Smooth muscle cell (in vitro differentiated cells): ENCODE data around the gene ISL2. TPM values are rescaled to one million over a fixed set of nuclear protein-coding genes. Genes with fewer than 3 reads are reported as not detected.

Experiments
- DNase-seq: peaks from one replicate; lab custom pipeline; 2025; ENCODE audit not compliant: unreplicated experiment; lab: John Stamatoyannopoulos, UW
- H2AFZ ChIP-seq: fragments of 200-600 bp; sonication (generic); 2 replicates; pipeline ENCODE4 v1.6.0; 2016; ENCODE audit warnings: antibody characterized with exemption, low read depth, mild to moderate bottlenecking
- H3F3A ChIP-seq: fragments of 200-600 bp; sonication (generic); 2 replicates; pipeline ENCODE4 v1.6.0; 2017; ENCODE audit warnings: antibody characterized with exemption, low read depth
- H3K27ac ChIP-seq: fragments of 200-600 bp; sonication (generic); 2 replicates; pipeline ENCODE4 v1.5.1; 2016; ENCODE audit warnings: low read depth, mild to moderate bottlenecking
- H3K27me3 ChIP-seq: fragments of 200-600 bp; sonication (generic); 2 replicates; pipeline ENCODE4 v1.6.1; 2016; ENCODE audit warnings: low read depth, mild to moderate bottlenecking
- H3K36me3 ChIP-seq: fragments of 200-600 bp; sonication (generic); 2 replicates; pipeline ENCODE4 v1.5.1; 2016; ENCODE audit warnings: low read depth
- H3K4me1 ChIP-seq: fragments of 200-600 bp; sonication (generic); 2 replicates; pipeline ENCODE4 v1.5.1; 2016; ENCODE audit warnings: low read depth
- H3K4me2 ChIP-seq: fragments of 200-600 bp; sonication (generic); 2 replicates; pipeline ENCODE4 v1.6.0; 2016; ENCODE audit warnings: mild to moderate bottlenecking
- H3K4me3 ChIP-seq: fragments of 200-600 bp; sonication (generic); 2 replicates; pipeline ENCODE4 v1.5.1; 2016; ENCODE audit warnings: mild to moderate bottlenecking
- H3K79me2 ChIP-seq: fragments of 200-600 bp; sonication (generic); 2 replicates; pipeline ENCODE4 v1.6.0; 2016; ENCODE audit warnings: low read depth, mild to moderate bottlenecking
- H3K9ac ChIP-seq: fragments of 200-600 bp; sonication (generic); 2 replicates; pipeline ENCODE4 v1.6.0; 2016; ENCODE audit warnings: low read depth
- H3K9me3 ChIP-seq: fragments of 200-600 bp; sonication (generic); replicated peaks from 2 replicates; pipeline ENCODE4 v1.5.1; 2016; ENCODE audit warnings: low read depth
- H4K20me1 ChIP-seq: fragments of 200-600 bp; sonication (generic); 2 replicates; pipeline ENCODE4 v1.6.0; 2016; ENCODE audit warnings: low read depth
- CTCF ChIP-seq: fragments of 200-600 bp; sonication (generic); IDR thresholded peaks from 2 replicates; pipeline ENCODE4 v1.5.1; 2017; ENCODE audit warnings: borderline replicate concordance, mild to moderate bottlenecking, antibody characterized with exemption; ENCODE audit not compliant: insufficient read depth, poor library complexity, severe bottlenecking
- WGBS: methylation state at CpG from one replicate; pipeline ENCODE4 v1.1.7; 2016; ENCODE audit warnings: low lambda C conversion rate; 5-methylcytosine and 5-hydroxymethylcytosine counted together
- polyA plus RNA-seq: library from polyadenylated mRNA; unstranded; fragments of >200 nt; fragmentation: Nextera tagmentation; extraction: Ambion mirVana; gene quantifications from 2 replicates; pipeline ENCODE4 v1.2.1, GENCODE V29; 2016
- total RNA-seq: library from RNA; depleted of rRNA; stranded (reverse); fragments of >200 nt; gene quantifications from 2 replicates; pipeline ENCODE4 v1.2.3, GENCODE V29; 2014

Gene ISL2
- total and polyA plus RNA-seq, 2 experiments from 2014 or later, result 0.22 TPM; not detected in 1

GRCh38 chr15:76380249-76380648 is 43.7 kb downstream of the ISL2 start:
- H3K4me3 ChIP-seq, result no peak overlapping the region
- H2AFZ ChIP-seq, result no peak overlapping the region
- no peaks in the 10 kb centered on the region for H4K20me1 ChIP-seq
- no peak overlapping the region for H3K9ac ChIP-seq
- no peak overlapping the region for H3K27ac ChIP-seq
- no peak overlapping the region for H3K4me2 ChIP-seq
- DNase-seq, result no peak
- H3F3A ChIP-seq, result no peaks in the 10 kb centered on the region
- no peaks in the 10 kb centered on the region for H3K36me3 ChIP-seq
- no peak for TF ChIP-seq CTCF
- 80% methylated on average over 1 of the region's 1 CpG for WGBS
- no peaks in the 10 kb centered on the region for H3K27me3 ChIP-seq
- H3K4me1 ChIP-seq, result no peaks in the 10 kb centered on the region
- no peaks in the 10 kb centered on the region for H3K9me3 ChIP-seq
- H3K79me2 ChIP-seq, result no peaks in the 10 kb centered on the region

- no peak overlapping the region for H3K27ac ChIP-seq
- no peaks in the 10 kb centered on the region for H3K4me1 ChIP-seq
- no peaks in the 10 kb centered on the region for H3K27me3 ChIP-seq
- no peak overlapping the region for H3K4me3 ChIP-seq
- H3F3A ChIP-seq, result no peaks in the 10 kb centered on the region
- no peaks in the 10 kb centered on the region for H3K9me3 ChIP-seq
- H3K36me3 ChIP-seq, result no peaks in the 10 kb centered on the region
- H2AFZ ChIP-seq, result no peak overlapping the region
- H3K9ac ChIP-seq, result no peak overlapping the region
- no peak for TF ChIP-seq CTCF
- H3K4me2 ChIP-seq, result no peak overlapping the region
- no peak for DNase-seq
- no peaks in the 10 kb centered on the region for H3K79me2 ChIP-seq
- no peaks in the 10 kb centered on the region for H4K20me1 ChIP-seq
- 96% methylated on average over 4 of the region's 4 CpGs for WGBS
Measured at GRCh38 chr15:76381366-76381765, 44.8 kb downstream of the ISL2 start.

GRCh38 chr15:76382987-76383728 is 46.6 kb downstream of the ISL2 start:
- WGBS, result 98% methylated on average over 2 of the region's 2 CpGs
- DNase-seq, result no peak

More at GRCh38 chr15:76382987-76383728, 46.6 kb downstream of the ISL2 start:
- H3K4me3 ChIP-seq, result no peak overlapping the region
- TF ChIP-seq CTCF, result no peak
- H3K79me2 ChIP-seq, result no peaks in the 10 kb centered on the region
- no peak overlapping the region for H3K4me2 ChIP-seq
- no peak overlapping the region for H2AFZ ChIP-seq
- no peaks in the 10 kb centered on the region for H3K9me3 ChIP-seq
- no peaks in the 10 kb centered on the region for H3F3A ChIP-seq
- H3K27me3 ChIP-seq, result no peaks in the 10 kb centered on the region
- no peak overlapping the region for H3K9ac ChIP-seq
- no peaks in the 10 kb centered on the region for H3K36me3 ChIP-seq
- H4K20me1 ChIP-seq, result no peaks in the 10 kb centered on the region
- H3K4me1 ChIP-seq, result no peaks in the 10 kb centered on the region
- no peak overlapping the region for H3K27ac ChIP-seq
